HG03060 (cell line): ENCODE measurements around the gene PPIB.
A peak's percentile ranks its signal among the peaks of the same experiment; 100 is the strongest.

Experiments used
- ATAC-seq: cut with Tn5 transposase; IDR thresholded peaks from one replicate; pipeline ENCODE4 v1.9.1; 2021; ENCODE audit warnings: low read depth, moderate number of reproducible peaks; ENCODE audit not compliant: unreplicated experiment

PPIB gene

DNA sequence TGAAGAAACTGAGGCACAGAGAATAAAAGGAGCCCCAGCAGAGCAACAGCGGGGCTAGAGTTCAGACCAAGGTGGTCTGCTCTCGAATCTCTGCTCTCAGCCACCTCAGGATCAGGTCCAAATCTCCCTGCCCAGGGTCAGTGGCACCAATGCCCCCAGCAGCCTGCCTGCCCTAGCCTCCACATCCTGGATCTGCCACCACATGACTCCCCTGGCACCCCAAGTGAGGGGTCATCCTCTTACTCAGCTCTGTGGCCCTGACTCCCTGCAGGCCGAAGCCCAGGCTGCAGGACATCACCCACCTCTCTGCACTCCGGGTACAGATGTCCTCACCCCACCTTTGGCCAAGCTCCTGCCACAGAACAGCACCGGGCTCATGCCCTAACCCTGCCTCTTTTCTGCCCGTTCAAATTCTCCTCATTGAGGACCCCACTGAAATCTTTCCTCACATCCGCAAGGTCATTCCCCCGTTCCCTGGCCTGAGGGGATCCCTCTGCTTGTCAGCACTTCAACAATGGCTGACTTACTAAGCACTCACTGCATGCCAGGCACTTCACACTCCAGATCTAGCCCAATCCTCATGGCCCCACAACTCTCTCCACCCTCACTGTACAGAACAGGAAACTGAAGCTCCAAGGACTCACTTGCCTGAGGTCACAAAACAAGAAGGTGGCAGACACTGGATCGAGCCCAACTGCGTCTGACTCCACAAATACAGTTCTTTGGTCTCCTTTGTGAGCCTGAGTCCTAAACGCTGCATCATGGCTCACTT is 4.3 kb downstream of the PPIB start:
- ATAC-seq: no peak

- ATAC-seq: no peak
Measured at GRCh38 chr15:64157599-64158125, 5.2 kb downstream of the PPIB start.

- no peak for ATAC-seq
Measured at GRCh38 chr15:64156652-64157331, 6.0 kb downstream of the PPIB start.

GRCh38 chr15:64155802-64156651 is 6.8 kb downstream of the PPIB start:
- no peak for ATAC-seq

DNA sequence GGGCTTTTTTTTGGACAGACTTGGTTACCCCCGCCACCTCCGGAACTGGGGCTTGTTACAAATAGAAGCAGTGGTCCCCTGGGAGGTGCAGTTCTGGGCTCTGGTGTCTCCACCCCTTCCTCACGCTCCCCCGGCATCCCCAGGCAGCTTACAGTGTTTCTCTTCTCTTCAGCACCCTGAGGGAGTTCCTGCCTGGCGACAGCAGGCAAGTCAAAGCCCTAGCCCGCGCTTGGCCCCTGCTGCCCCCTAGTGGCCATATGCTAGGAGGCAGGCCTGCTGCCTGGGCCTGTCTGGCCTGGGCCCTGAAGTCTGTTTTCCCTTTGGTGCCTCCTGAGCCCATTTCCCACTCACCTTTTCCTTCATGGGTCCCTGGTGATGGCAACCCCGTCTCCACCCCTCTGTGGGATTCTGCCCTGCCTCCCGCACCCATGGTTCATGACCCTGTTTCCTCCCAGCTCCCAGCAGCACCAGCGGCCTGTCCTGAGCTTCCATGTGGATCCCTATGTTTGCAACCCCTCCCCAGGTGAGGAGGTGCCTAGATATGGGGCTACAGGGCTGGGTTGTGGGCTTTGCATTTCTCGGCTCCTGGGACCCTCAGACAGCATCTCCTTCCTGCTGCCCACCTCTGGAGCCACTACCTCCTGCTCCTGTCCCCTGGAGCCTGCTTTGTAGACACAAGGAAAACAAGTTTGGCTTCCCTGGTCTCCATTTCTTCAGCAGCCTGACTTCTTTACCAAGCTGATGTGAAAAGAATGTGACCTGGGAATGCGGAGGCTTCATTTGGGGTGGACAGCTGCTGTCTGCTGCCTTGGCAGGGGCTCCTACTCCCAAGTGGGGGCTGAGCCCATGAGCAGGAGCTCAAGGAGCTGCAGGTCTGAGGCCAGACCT is 9.1 kb downstream of the PPIB start:
- peak; percentile 31 for ATAC-seq

DNA sequence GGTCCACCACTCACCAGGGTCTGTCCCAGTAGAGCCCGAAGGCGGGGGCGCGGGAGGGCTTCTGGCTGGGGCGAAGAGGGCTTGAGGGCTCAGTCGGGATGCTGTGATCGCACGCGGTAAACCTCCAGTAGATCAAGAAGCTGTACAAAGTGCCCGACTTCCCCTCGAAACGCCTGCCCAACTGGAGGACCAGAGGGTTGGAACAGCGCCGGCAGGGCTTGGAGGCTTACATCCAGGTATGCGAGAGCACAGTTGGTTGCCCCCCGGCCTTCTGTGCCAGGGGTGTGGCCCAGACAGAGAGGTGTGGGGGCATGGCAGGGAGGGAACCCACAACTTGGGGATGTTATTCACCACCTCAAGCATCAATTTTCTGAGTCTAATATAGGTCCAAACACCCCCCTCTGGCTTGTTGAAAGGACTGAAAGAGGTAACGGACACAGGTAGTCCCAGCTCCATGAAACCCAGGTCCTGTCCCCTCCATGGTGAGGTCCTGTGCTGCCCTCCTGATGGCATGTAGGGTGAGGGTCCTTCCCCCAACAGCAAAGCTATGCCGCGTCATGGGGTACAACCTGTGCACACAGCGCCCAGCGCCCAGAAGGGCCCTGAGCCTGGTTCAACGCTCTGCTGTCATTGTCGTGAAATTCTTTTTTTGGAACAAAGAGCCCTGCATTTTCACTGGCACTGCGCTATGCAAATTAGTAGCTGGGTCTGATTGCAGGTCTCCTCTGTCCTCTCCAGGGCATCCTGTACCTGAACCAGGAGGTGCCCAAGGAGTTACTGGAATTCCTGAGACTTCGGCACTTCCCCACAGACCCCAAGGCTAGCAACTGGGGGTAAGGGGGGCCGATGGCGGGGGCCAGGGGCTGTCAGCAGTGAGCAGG is 10.1 kb downstream of the PPIB start:
- ATAC-seq: peak; percentile 10

DNA sequence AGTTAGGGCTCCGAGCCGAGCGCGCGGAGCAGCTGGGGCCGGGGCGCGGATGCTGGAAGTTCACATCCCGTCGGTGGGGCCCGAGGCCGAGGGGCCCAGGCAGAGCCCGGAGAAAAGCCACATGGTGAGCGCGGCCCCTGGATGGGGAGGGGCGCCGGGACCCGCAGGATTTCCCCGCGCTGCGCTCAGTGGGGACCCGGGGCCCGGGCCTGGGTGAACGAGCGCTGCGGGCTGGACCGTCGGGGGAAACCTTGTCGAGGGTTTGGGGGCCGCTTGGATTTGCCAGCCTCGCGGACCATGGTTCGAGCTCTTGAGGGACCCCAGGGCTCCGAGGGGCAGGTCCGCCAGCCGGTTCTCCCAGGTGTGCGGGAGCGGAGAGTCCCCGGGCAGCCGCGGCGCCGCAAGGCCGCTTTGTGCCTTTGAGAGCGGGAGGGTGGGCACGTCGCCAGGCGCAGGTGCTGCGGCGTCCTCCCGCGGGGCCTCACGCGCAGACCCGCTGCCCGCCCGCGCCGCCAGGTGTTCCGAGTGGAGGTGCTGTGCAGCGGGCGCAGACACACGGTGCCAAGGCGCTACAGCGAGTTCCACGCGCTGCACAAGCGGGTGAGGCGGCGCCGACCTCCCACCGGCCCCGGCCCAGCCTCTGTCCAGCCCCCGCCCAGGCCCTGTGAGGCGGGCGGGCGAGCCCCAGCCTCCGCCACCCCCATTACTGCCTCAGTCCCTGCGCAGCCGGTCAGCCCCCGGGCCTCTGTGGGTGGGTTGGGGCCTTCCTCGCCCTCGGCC is 10.9 kb downstream of the PPIB start, which contains the start of gene SNX22:
SNX22 (plus strand) TSS at position 5 of the 780 bp plus-strand sequence; CDS start at position 50, 45 bp downstream.
- ATAC-seq: no peak

DNA sequence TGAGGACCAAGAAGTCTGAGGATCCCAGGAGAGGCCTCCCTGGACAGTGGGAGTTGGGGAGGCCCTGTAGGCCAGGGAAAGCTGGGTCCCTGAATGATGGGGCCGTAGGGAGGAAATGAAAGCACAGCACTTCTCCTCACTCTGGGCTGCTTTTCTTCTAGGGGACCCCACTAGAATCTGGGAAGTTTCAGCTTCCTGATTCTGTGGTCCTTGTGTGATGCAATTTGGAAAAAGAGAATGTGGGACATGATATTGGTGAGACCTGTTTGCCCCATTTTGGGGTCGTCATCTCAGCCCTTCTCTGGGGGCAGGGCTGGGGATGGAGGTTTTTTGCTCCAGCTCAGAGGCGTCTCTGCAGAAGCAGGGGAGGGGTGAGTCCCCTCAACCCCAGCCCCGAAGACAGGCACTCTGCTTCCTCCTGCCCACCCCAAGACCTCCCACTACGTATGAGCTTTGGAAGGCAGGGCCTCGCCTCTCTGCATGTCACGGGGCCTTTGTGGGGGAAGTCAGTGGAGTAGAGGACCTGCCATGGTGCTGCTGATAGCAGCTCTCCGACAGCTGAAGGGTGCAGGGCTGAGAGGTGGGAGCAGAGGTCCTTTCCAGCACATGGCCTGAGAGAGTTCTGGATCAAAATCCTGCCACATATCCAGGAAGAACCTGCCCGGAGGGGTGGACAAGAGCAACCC is 12.8 kb downstream of the PPIB start:
- ATAC-seq: no peak

GRCh38 chr15:64149424-64149823 is 13.4 kb downstream of the PPIB start:
- no peak for ATAC-seq

GRCh38 chr15:64148581-64148980 is 14.2 kb downstream of the PPIB start:
- no peak for ATAC-seq

DNA sequence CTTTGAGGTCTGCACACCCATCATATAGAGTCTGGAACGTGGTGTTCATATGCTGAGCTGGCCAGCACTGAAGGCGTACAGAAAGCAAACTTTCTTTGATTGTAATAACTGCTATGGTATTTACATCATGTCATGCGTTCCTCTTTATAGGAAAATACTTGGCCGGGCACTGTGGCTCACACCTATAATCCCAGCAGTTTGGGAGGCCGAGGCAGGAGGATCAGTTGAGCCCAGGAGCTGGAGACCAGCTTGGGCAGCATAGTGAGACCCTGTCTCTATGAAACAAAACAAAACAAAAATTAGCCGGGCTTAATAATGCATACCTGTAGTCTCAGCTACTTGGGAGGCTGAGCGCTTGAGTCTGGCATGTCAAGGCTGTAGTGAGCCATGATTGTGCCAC is 14.7 kb downstream of the PPIB start:
- ATAC-seq: no peak

- no peak for ATAC-seq
Measured at GRCh38 chr15:64146885-64147681, 15.7 kb downstream of the PPIB start.

DNA sequence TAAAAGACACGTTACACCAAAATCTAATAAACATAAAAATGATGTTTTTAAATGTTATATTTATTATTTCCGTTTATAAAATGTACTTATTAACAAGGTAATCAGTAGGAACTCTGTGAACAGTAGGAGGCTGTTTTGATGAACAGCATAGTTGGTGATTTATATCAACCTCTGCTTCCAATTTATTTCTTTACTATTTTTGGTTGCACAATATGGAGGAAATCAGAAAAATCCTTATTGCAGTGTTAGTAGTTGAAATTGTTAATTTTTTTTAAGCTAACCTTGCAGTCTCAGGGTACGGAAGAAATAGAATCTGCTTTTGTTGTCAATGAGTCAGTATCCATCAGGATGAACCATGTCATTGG is 16.3 kb downstream of the PPIB start:
- ATAC-seq: no peak

GRCh38 chr15:64146041-64146440 is 16.8 kb downstream of the PPIB start:
- no peak for ATAC-seq

GRCh38 chr15:64144565-64145281 is 18.1 kb downstream of the PPIB start:
- peak; percentile 63 for ATAC-seq

DNA sequence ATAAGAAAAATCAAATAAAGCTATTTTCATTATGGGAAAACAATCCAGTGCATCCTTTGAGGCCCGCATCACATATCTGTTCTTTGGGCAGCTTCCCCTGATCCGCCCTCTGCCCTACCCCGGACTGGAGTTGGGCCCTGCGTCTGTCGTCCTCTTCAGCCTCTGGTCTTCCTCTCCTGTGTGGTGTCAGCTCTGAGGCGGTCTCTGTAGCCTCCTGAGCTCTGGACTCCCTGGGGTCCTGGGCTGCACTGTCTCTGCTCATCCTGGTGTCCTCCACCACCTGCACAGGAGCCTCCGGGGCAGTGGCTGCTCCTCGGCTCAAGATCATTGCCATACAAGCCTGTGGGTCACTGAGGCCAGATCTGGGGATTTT is 18.6 kb downstream of the PPIB start:
- no peak for ATAC-seq
